ENCODE measurements around the gene TMX4.

DNA sequence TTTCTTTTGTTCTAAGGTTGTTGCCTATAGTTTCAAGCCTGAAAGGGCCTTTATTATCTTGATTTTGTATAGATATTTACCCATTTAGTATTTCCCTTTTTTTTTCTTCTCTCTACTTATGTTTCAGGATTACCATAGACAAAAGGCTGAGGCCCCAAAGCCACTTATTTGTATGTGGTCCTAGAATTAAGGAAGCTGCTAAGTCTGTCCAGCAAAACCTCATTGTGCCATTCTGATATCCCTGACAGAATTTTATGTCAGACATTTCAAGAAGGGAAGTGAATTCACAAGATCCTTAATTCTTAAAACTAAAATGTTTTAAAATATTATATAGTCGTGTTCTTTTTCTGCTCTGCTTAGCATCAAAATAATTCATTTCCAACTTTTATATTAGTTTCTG lies 86.2 kb downstream of the TMX4 start:
- TF ChIP-seq POLR2A (IDR thresholded peaks at IDR 0.05; ENCODE audit: low read depth, low read length) (no peak), POLR2AphosphoS5 (IDR thresholded peaks at IDR 0.05; ENCODE audit: low read depth, low read length) (no peak)
